Panc1 (cell line): ENCODE data around the gene PHC3. TPM values are rescaled to one million over a fixed set of nuclear protein-coding genes. Genes with fewer than 3 reads are reported as not detected.

ENCODE experiments used
- ATAC-seq: fragments of 200-7000 bp; cut with Tn5 transposase; 2 replicates; pipeline ENCODE4 v1.9.1; 2020; ENCODE audit warnings: mild to moderate bottlenecking, moderate library complexity
- BruUV-seq: library from RNA; stranded (reverse); fragments of 400-500 nt; replicated peaks from 2 replicates; lab custom pipeline; 2021; lab: Mats Ljungman, UMichigan
- CTCF ChIA-PET: fragments of 300-600 bp; sonication (Branson Sonifier 250); formaldehyde crosslinking; loops from one replicate; lab custom pipeline; 2022; ENCODE audit warnings: antibody characterized with exemption; lab: Charles Lee
- POLR2A ChIA-PET: fragments of 300-600 bp; sonication (Branson Sonifier 250); formaldehyde crosslinking; loops from one replicate; lab custom pipeline; 2022; ENCODE audit warnings: antibody characterized with exemption; lab: Charles Lee
- DNase-seq: peaks from one replicate; pipeline ENCODE4 v3.0.0-alpha.2; 2010; ENCODE audit warnings: low read depth, low spot score
- H3K27ac ChIP-seq: 2 replicates; pipeline ENCODE4 v1.5.1; 2011; ENCODE audit warnings: mild to moderate bottlenecking, low read length, inconsistent platforms
- H3K27me3 ChIP-seq: fragments of 200-500 bp; sonication (Bioruptor generic); 2 replicates; pipeline ENCODE4 v1.6.0; 2014; ENCODE audit warnings: low read length, inconsistent platforms; ENCODE audit not compliant: control insufficient read depth, insufficient read depth
- H3K36me3 ChIP-seq: fragments of 200-500 bp; sonication (Bioruptor generic); 2 replicates; pipeline ENCODE4 v1.5.1; 2014; ENCODE audit warnings: inconsistent platforms, mild to moderate bottlenecking, low read length, moderate library complexity; ENCODE audit not compliant: control insufficient read depth, insufficient read depth
- H3K4me1 ChIP-seq: 2 replicates; pipeline ENCODE4 v1.5.1; 2011; ENCODE audit warnings: inconsistent platforms, mild to moderate bottlenecking, low read length, moderate library complexity; ENCODE audit not compliant: control insufficient read depth, insufficient read depth
- H3K4me3 ChIP-seq, 2 experiments: 2 replicates each; pipeline ENCODE4 v1.5.1; 2011 to 2012; ENCODE audit warnings: low read depth in 2 of 2, low read length in 2 of 2, mild to moderate bottlenecking in 2 of 2, inconsistent platforms in 1 of 2, moderate library complexity in 1 of 2
- H3K9me3 ChIP-seq: fragments of 200-500 bp; sonication (Bioruptor generic); 2 replicates; pipeline ENCODE4 v1.5.1; 2014; ENCODE audit warnings: low read depth, mild to moderate bottlenecking, inconsistent platforms, low read length, moderate library complexity; ENCODE audit not compliant: control insufficient read depth, insufficient read depth
- CTCF ChIP-seq: fragments of 450-650 bp; IDR thresholded peaks from 2 replicates; pipeline ENCODE4 v1.5.1; 2017; ENCODE audit warnings: mild to moderate bottlenecking
- POLR2AphosphoS5 ChIP-seq: IDR thresholded peaks from 2 replicates; pipeline ENCODE4 v1.6.1; 2012; ENCODE audit warnings: mild to moderate bottlenecking, low read depth, low read length, moderate library complexity
- REST ChIP-seq, 2 experiments: IDR thresholded peaks; 2 replicates each; pipeline ENCODE4 v1.6.1; 2011 to 2012; ENCODE audit warnings: low read depth in 2 of 2, control low read depth in 1 of 2, low read length in 1 of 2, mild to moderate bottlenecking in 1 of 2, moderate library complexity in 1 of 2; ENCODE audit not compliant: insufficient read depth in 1 of 2
- SIN3A ChIP-seq: IDR thresholded peaks from 2 replicates; pipeline ENCODE4 v1.6.1; 2012; ENCODE audit warnings: low read depth, mild to moderate bottlenecking, low read length, moderate library complexity, borderline replicate concordance; ENCODE audit not compliant: insufficient read depth
- TCF7L2 ChIP-seq: IDR thresholded peaks from 2 replicates; pipeline ENCODE4 v1.6.1; 2011; ENCODE audit warnings: mild to moderate bottlenecking, low read depth, low read length, inconsistent platforms
- in situ Hi-C: cut with HindIII; loops from 2 replicates; pipeline ENCODE4 v1.10.0; 2016; ENCODE audit warnings: low sequenced_read_pairs, low pct_unique_long_range_greater_than_20kb
- intact Hi-C: fragments of 100-400 bp; cut with micrococcal nuclease; formaldehyde crosslinking; loops from one replicate; pipeline ENCODE4 v1.10.0; 2022; ENCODE audit not compliant: unreplicated experiment
- total RNA-seq: library from RNA; stranded (reverse); gene quantifications from one replicate; pipeline ENCODE4 v1.2.1, GENCODE V29; 2021; ENCODE audit not compliant: unreplicated experiment

The PHC3 gene
- total RNA-seq, 1 experiment from 2014 or later = 53.8 TPM

DNA sequence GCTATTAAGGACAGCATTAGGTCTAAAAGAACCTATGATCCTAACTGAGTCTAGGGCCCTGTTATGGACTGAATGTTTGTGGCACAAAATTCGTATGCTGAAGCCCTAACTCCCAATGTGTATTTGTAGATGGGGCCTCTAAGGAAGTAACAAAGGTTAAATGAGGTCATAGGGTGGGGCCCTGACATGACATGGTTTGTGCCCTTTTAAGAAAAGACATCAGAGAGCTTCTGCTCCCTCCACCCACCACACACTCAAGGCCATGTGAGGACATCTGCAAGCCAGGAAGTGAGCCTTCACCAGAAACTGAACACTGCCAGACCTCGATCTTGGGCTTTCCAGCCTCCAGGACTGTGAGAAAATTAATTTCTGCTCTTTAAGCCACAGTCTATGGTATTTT lies 49.2 kb downstream of the PHC3 start:
- Histone ChIP-seq H3K9me3 (no peaks in the 10 kb centered on the region), H3K4me3 (no peak overlapping the region), H3K27ac (no peak overlapping the region), H3K36me3 (peaks cover 19% of the 10 kb centered on the region; the same call in 1 of the 2 replicates), H3K4me1 (no peaks in the 10 kb centered on the region), H3K27me3 (no peaks in the 10 kb centered on the region)
- in situ Hi-C loops (no loop called here), intact Hi-C loops (no loop called here)
- ChIA-PET CTCF (no interaction called here), POLR2A (no interaction called here)
- no TSS peak for BruUV-seq
- DNase-seq = no peak
- no peak for ATAC-seq
- TF ChIP-seq TCF7L2 = no peak
- TF ChIP-seq CTCF = no peak
- TF ChIP-seq REST (IDR thresholded peaks at IDR 0.05; ENCODE audit: insufficient read depth in 1 of 2, low read depth in 2 of 2, low read length in 1 of 2) = no peak
- no peak for TF ChIP-seq POLR2AphosphoS5
- no peak for TF ChIP-seq SIN3A

DNA sequence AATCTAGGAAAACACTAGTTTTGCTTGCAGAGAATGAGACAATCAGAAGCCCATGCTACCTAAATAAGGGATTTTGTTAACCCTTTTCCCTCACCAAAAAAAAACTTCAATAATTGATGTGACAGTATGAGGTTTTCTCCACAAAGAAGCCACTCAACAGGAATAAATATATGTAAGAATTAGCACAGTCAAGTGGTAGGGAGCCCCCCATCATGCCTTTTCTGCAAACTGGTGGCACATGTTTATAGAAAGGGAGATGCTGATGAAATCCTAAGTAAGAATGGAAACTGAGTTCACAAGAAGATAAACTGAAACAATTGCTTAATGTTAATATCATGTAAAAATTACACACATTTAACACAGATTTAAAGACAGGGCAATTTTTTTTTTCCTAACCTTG lies 51.0 kb downstream of the PHC3 start:
- DNase-seq (no peak), ATAC-seq (no peak)
- Histone ChIP-seq H3K4me3 (no peak overlapping the region), H3K9me3 (no peaks in the 10 kb centered on the region), H3K36me3 (peaks cover 11% of the 10 kb centered on the region; the same call in 1 of the 2 replicates), H3K4me1 (no peaks in the 10 kb centered on the region), H3K27ac (peak overlapping the region; percentile 18; the same call in 1 of the 2 replicates), H3K27me3 (no peaks in the 10 kb centered on the region)
- intact Hi-C loops (no loop called here), in situ Hi-C loops (no loop called here)
- ChIA-PET CTCF (no interaction called here), POLR2A (no interaction called here)
- no TSS peak for BruUV-seq
- TF ChIP-seq POLR2AphosphoS5 = no peak

GRCh38 chr3:170128977-170129431 lies 52.5 kb downstream of the PHC3 start:
- Histone ChIP-seq H3K27ac (no peak overlapping the region), H3K4me1 (no peaks in the 10 kb centered on the region), H3K4me3 (no peak overlapping the region), H3K36me3 (peaks cover 11% of the 10 kb centered on the region; the same call in 1 of the 2 replicates), H3K9me3 (no peaks in the 10 kb centered on the region), H3K27me3 (no peaks in the 10 kb centered on the region)
- POLR2A ChIA-PET = no interaction called here
- DNase-seq (peak; percentile 4), ATAC-seq (peak; percentile 66)
- TF ChIP-seq POLR2AphosphoS5 = no peak
- BruUV-seq = no TSS peak
- in situ Hi-C loops (no loop called here), intact Hi-C loops (no loop called here)
- CTCF ChIA-PET = no interaction called here
